Mesendoderm (in vitro differentiated cells): ENCODE data around the gene PCSK6.

Experiments
- DNase-seq: peaks from one replicate; pipeline ENCODE4 v3.0.0; 2013
- H2AK5ac ChIP-seq: 2 replicates; pipeline ENCODE4 v1.6.1; 2013; ENCODE audit warnings: low read length, inconsistent platforms
- H2BK120ac ChIP-seq: 2 replicates; pipeline ENCODE4 v1.6.1; 2013; ENCODE audit warnings: low read depth, mild to moderate bottlenecking, low read length, moderate library complexity, mixed read lengths
- H2BK15ac ChIP-seq: replicated peaks from 2 replicates; pipeline ENCODE4 v1.6.1; 2013; ENCODE audit warnings: low read depth, mild to moderate bottlenecking, moderate library complexity
- H2BK5ac ChIP-seq: 2 replicates; pipeline ENCODE4 v1.6.1; 2013; ENCODE audit warnings: low read length, inconsistent platforms
- H3K18ac ChIP-seq: 2 replicates; pipeline ENCODE4 v1.6.1; 2013; ENCODE audit warnings: mild to moderate bottlenecking, low read length, mixed read lengths
- H3K23ac ChIP-seq: one replicate; pipeline ENCODE4 v1.6.1; 2013; ENCODE audit warnings: low read length
- H3K27ac ChIP-seq: 2 replicates; pipeline ENCODE4 v1.5.1; 2013; ENCODE audit warnings: low read depth, mild to moderate bottlenecking, inconsistent platforms, low read length, moderate library complexity
- H3K27me3 ChIP-seq: 2 replicates; pipeline ENCODE4 v1.6.1; 2013; ENCODE audit warnings: low read length, control low read depth, mild to moderate bottlenecking, inconsistent platforms; ENCODE audit not compliant: insufficient read depth, poor library complexity
- H3K36me3 ChIP-seq: 2 replicates; pipeline ENCODE4 v1.6.1; 2013; ENCODE audit warnings: low read length, inconsistent platforms; ENCODE audit not compliant: control insufficient read depth, insufficient read depth
- H3K4ac ChIP-seq: one replicate; pipeline ENCODE4 v1.6.1; 2013; ENCODE audit warnings: low read depth, mild to moderate bottlenecking, low read length, moderate library complexity
- H3K4me1 ChIP-seq: 2 replicates; pipeline ENCODE4 v1.6.1; 2013; ENCODE audit warnings: low read depth, low read length, inconsistent platforms; ENCODE audit not compliant: control insufficient read depth
- H3K4me2 ChIP-seq: 2 replicates; pipeline ENCODE4 v1.6.1; 2013; ENCODE audit warnings: low read length
- H3K4me3 ChIP-seq: 2 replicates; pipeline ENCODE4 v1.5.1; 2013; ENCODE audit warnings: mild to moderate bottlenecking, low read length
- H3K56ac ChIP-seq: one replicate; pipeline ENCODE4 v1.6.1; 2013; ENCODE audit warnings: low read length
- H3K79me1 ChIP-seq: 2 replicates; pipeline ENCODE4 v1.6.1; 2013; ENCODE audit warnings: low read length, inconsistent platforms
- H3K79me2 ChIP-seq: 2 replicates; pipeline ENCODE4 v1.6.1; 2013; ENCODE audit warnings: mild to moderate bottlenecking, low read length; ENCODE audit not compliant: control insufficient read depth, insufficient read depth
- H3K9ac ChIP-seq: 2 replicates; pipeline ENCODE4 v1.6.1; 2013; ENCODE audit warnings: low read length, inconsistent platforms
- H4K5ac ChIP-seq: one replicate; pipeline ENCODE4 v1.6.1; 2013; ENCODE audit warnings: low read length
- H4K8ac ChIP-seq: one replicate; pipeline ENCODE4 v1.6.1; 2013; ENCODE audit warnings: low read depth, mild to moderate bottlenecking, control low read depth, low read length, moderate library complexity
- WGBS: extraction: QIAGEN DNeasy Blood & Tissue Kit; methylation state at CpG from one replicate; pipeline ENCODE4 v1.1.7; 2013; ENCODE audit warnings: low lambda C conversion rate, missing lambda C conversion rate; ENCODE audit not compliant: insufficient coverage; ENCODE audit errors: extremely low coverage; 5-methylcytosine and 5-hydroxymethylcytosine counted together

The PCSK6 gene

DNA sequence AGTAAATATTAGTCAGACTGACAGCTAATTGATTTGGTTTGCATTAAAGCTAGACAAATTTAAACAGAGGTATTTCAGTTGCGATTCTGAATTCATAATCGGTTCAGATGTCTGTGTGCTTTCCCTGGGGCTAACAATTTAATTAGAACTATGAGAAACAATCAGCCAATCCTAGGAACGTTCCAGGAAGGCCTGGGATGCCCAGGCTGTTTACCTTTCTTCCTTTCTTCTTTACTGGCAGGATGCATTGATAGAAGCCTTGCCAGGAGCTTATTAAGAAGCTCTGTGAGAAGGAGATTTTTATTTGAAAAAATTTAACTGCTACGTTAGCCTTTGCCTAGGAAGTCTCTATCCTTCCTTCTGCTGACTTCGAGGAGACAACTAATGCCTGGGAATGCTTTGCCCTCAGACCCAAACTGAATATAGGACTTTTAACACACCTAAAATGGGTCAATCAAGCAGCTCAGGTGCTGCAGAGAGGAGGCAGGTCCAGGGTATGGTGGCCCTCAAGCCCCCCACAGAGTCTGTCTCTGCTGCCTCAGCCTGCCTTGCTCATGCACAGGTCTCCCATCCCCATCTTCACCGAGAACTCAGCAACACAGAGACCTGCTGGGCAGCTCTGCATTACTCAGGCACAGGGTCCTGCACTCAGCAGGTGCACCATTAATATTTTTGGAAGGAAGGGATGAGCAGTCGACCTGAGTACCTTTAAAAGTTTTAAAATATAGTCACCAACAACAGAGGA, 48.5 kb downstream of the PCSK6 start:
- Histone ChIP-seq H3K79me2 (no peaks in the 10 kb centered on the region), H3K4me3 (no peak overlapping the region), H2BK5ac (no peak overlapping the region), H3K4ac (no peak overlapping the region), H3K27me3 (no peaks in the 10 kb centered on the region), H3K27ac (no peak overlapping the region), H2AK5ac (no peak overlapping the region), H2BK120ac (no peak overlapping the region), H3K36me3 (no peaks in the 10 kb centered on the region), H3K18ac (no peak overlapping the region), H3K23ac (no peak overlapping the region), H3K9ac (no peak overlapping the region), H3K4me2 (no peak overlapping the region), H3K4me1 (no peaks in the 10 kb centered on the region), H4K5ac (no peak overlapping the region), H2BK15ac (no peak overlapping the region), H3K56ac (no peak overlapping the region), H3K79me1 (no peaks in the 10 kb centered on the region), H4K8ac (no peak overlapping the region)
- WGBS = no CpG with 5 or more reads among the region's 7 CpGs
- DNase-seq = no peak

DNA sequence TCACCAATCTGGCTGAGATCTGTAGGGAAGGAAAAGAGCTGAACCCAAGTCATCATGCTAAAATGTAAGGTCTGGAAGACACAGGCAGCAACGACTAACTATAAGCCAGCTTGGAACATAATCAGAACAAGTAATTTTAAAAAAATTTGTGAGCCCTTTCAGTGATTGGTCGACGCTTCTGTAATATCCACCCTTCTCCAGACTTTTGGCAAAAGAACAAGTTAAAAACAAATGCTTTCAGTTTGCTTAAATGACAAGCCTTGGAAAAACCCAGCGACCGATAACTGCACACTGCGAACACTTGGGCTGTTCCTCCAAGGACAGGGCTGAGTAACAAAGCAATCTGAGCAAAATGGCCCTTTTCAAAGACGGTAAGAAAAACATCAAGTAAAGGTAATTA, 49.6 kb downstream of the PCSK6 start:
- H2BK120ac ChIP-seq = no peak overlapping the region
- no peak overlapping the region for H3K4ac ChIP-seq
- H3K4me2 ChIP-seq = no peak overlapping the region
- H3K79me1 ChIP-seq = no peaks in the 10 kb centered on the region
- H3K36me3 ChIP-seq = no peaks in the 10 kb centered on the region
- no peak overlapping the region for H3K9ac ChIP-seq
- no peak overlapping the region for H4K8ac ChIP-seq
- no peak overlapping the region for H4K5ac ChIP-seq
- H3K27ac ChIP-seq = no peak overlapping the region
- H3K23ac ChIP-seq = no peak overlapping the region
- H3K27me3 ChIP-seq = no peaks in the 10 kb centered on the region
- no peak overlapping the region for H3K18ac ChIP-seq
- no peaks in the 10 kb centered on the region for H3K4me1 ChIP-seq
- H3K79me2 ChIP-seq = no peaks in the 10 kb centered on the region
- no peak overlapping the region for H2AK5ac ChIP-seq
- WGBS = no CpG with 5 or more reads among the region's 7 CpGs
- H2BK15ac ChIP-seq = no peak overlapping the region
- no peak overlapping the region for H3K56ac ChIP-seq
- DNase-seq = no peak
- H2BK5ac ChIP-seq = no peak overlapping the region
- no peak overlapping the region for H3K4me3 ChIP-seq

- H3K27me3 ChIP-seq = no peaks in the 10 kb centered on the region
- H2BK15ac ChIP-seq = no peak overlapping the region
- H3K4me1 ChIP-seq = no peaks in the 10 kb centered on the region
- H4K8ac ChIP-seq = no peak overlapping the region
- no peaks in the 10 kb centered on the region for H3K36me3 ChIP-seq
- H3K4ac ChIP-seq = no peak overlapping the region
- H3K79me2 ChIP-seq = no peaks in the 10 kb centered on the region
- no peak overlapping the region for H3K18ac ChIP-seq
- no CpG with 5 or more reads among the region's 8 CpGs for WGBS
- H3K27ac ChIP-seq = no peak overlapping the region
- H2AK5ac ChIP-seq = no peak overlapping the region
- no peak for DNase-seq
- H4K5ac ChIP-seq = no peak overlapping the region
- no peak overlapping the region for H3K23ac ChIP-seq
- no peak overlapping the region for H3K56ac ChIP-seq
- H3K4me3 ChIP-seq = no peak overlapping the region
- no peak overlapping the region for H3K4me2 ChIP-seq
- H3K79me1 ChIP-seq = no peaks in the 10 kb centered on the region
- no peak overlapping the region for H2BK120ac ChIP-seq
- H3K9ac ChIP-seq = no peak overlapping the region
- no peak overlapping the region for H2BK5ac ChIP-seq
Measured at GRCh38 chr15:101439285-101439919, 50.1 kb downstream of the PCSK6 start.

GRCh38 chr15:101438482-101439284, 50.8 kb downstream of the PCSK6 start:
- DNase-seq = no peak
- Histone ChIP-seq H3K4me2 (no peak overlapping the region), H3K18ac (no peak overlapping the region), H4K5ac (no peak overlapping the region), H3K79me2 (no peaks in the 10 kb centered on the region), H3K23ac (no peak overlapping the region), H3K4me3 (no peak overlapping the region), H3K79me1 (no peaks in the 10 kb centered on the region), H4K8ac (no peak overlapping the region), H3K4me1 (no peaks in the 10 kb centered on the region), H3K56ac (no peak overlapping the region), H3K27ac (no peak overlapping the region), H2BK5ac (no peak overlapping the region), H3K9ac (no peak overlapping the region), H2AK5ac (no peak overlapping the region), H3K36me3 (no peaks in the 10 kb centered on the region), H3K4ac (no peak overlapping the region), H2BK15ac (no peak overlapping the region), H3K27me3 (no peaks in the 10 kb centered on the region), H2BK120ac (no peak overlapping the region)
- WGBS = no CpG with 5 or more reads among the region's 21 CpGs

DNA sequence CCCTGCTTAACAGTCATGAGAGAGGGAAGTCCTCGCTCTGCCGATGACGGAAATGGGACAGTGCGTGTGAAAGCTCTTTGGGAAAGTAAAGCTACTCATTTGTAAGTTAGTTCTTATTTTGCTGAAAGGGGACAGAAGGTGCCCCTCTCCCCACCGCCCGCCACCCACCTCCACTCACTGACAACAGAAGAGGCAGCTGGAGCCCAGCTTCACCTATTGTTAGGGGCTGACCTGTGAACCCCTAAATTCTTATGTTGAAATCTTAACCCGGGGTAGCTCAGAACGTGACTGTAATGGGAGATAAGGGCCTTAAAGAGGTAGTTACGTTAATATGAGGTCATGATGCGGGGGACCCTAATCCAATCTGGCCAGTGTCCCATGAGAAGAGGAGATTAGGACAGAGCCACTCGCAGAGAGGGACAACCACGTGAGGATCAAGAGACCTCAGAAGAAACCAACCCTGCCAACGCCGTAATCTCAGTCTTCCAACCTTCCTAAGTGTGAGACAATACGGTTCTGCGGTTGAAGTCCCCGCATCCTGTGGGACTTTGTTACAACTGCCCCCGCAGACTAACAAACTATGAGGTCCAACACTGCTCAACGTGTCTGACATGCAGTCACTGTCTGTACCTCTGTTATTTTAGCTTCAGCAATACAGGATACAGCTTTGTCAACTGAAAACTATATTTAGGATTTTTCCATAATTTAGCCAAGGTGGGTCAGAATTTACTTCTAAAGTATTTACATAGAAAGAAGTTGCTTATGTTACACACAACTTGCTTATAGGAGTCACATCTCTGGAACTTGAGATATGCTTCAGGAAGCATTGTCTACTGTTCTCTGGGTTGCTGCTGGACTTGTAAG, 51.7 kb downstream of the PCSK6 start:
- H4K8ac ChIP-seq = no peak overlapping the region
- no peak overlapping the region for H3K4me3 ChIP-seq
- H3K4ac ChIP-seq = no peak overlapping the region
- H2BK15ac ChIP-seq = no peak overlapping the region
- H3K79me2 ChIP-seq = no peaks in the 10 kb centered on the region
- H3K79me1 ChIP-seq = no peaks in the 10 kb centered on the region
- H3K4me2 ChIP-seq = no peak overlapping the region
- H2AK5ac ChIP-seq = no peak overlapping the region
- H3K9ac ChIP-seq = no peak overlapping the region
- H4K5ac ChIP-seq = no peak overlapping the region
- H3K36me3 ChIP-seq = no peaks in the 10 kb centered on the region
- no peak overlapping the region for H2BK120ac ChIP-seq
- H3K27ac ChIP-seq = no peak overlapping the region
- H2BK5ac ChIP-seq = no peak overlapping the region
- H3K27me3 ChIP-seq = no peaks in the 10 kb centered on the region
- H3K23ac ChIP-seq = no peak overlapping the region
- no peaks in the 10 kb centered on the region for H3K4me1 ChIP-seq
- no CpG with 5 or more reads among the region's 19 CpGs for WGBS
- DNase-seq = no peak
- H3K56ac ChIP-seq = no peak overlapping the region
- H3K18ac ChIP-seq = no peak overlapping the region
